ENCODE measurements around the gene TSKU.

The TSKU gene

GRCh38 chr11:76771446-76772099 is 11.6 kb upstream of the TSKU start:
- no peak for DNase-seq

- no peak for DNase-seq
Observed at GRCh38 chr11:76772100-76772782, 10.9 kb upstream of the TSKU start.

DNA sequence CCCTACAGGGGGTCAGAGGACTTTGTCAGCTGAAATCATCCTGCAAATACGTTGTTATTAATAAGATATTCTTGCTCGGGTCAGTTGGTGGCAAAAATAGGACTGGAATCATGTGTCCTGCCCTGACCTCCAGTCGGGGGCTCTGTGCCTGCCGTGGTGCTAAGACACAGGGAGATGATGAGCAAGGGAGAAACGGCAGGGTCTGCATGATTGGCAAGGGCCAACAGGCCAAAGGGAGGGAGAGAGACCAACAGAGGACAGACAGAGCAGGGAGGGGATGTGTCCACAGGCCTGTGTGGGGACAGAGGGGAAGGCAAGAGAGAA is 10.4 kb upstream of the TSKU start:
- DNase-seq = no peak

GRCh38 chr11:76773921-76774361 is 9.2 kb upstream of the TSKU start:
- DNase-seq = no peak

DNA sequence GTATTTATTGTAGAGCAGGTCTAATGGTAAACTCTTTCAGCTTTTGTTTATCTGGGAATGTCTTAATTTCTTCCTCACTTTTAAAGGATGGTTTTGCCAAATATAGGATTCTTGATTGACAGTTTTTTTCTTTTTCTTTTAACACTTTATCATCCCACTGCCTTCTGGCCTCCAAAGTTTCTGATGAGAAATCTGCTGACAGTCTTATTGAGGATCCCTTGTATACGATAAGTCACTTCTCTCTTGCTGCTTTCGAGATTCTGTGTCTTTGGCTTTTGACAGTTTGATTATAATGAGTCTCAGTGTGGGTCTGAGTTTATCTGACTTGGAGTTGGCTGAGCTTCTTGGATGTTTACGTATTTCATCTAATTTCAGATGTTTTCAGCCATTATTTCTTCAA is 6.7 kb upstream of the TSKU start:
- DNase-seq = peak; percentile 1

GRCh38 chr11:76777305-76777704 is 5.9 kb upstream of the TSKU start:
- DNase-seq = no peak

- no peak for DNase-seq
Observed at GRCh38 chr11:76777876-76778275, 5.3 kb upstream of the TSKU start.

- no peak for DNase-seq
Observed at GRCh38 chr11:76778874-76779273, 4.3 kb upstream of the TSKU start.

DNA sequence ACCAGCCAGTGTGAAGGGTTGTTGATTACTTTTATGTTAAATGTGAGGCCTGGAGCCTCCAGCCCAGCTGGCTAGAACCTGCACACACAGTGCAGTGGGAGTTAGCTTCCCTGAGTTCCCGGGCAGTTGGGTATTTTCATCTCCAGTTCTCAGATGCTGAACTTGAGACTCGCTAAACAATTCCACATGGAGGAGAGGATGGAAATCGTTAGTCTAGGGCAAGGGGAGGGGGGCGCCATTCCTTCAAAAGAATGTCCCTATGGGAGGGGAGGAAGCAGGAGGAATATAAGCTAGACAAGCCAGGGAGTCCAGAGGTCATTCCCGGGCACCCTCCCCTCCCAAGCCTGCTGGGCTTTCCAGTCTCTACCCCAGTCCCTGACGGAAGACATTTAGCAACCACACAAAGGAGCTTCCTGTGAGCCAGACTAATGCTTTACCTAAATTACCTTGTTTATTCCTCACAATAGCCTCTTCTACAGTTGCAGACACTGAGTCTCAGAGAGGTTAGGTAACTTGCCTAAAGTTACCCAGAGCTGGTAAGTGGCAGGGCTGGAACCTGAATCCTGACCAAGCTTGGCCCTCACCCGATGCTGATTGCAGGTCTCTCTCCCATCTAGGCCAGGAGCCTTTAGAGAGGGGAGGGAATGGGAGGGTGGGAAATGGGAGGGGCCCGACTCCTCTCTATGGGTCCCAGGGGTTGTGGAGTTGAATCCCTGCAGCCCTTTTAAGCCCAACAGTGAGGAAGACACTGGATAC is 1.9 kb upstream of the TSKU start:
- DNase-seq = no peak

DNA sequence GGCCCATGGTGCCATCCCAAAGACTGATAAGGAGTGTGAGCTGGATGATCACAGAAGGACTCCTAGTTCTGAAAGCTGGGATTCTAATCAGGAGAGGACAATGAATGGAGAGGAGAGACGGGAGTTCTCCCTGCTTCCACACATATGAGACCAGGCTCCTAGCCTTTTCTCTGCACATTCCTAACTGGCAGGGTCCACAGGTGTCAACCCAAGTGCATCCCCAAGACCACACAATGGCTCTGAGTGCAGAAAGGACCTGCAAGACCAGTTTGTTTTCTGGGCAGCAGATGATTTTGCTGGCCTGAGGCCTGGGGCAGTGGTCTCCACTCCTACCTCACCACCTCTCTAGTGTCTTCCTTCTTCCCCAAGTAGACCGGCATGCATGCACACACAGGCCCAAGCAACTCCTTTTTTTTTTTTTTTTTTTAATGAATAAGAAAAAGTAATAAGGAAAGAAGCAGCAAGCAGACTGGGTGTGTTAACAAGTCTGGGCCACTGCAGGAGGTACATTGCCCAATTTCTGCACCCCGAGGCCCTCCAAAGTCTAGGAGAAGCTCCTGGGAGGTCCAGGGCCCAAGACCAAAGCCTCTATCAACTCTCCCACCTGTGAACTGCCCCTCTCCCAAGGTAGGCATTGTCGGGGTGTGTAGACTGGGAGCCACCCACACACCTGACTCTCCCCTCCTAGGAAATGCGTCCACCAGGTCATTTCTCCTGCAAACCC is 1.2 kb upstream of the TSKU start:
- peak; percentile 19 for DNase-seq

- peak; percentile 97 for DNase-seq
Observed at GRCh38 chr11:76782531-76783293, 444 bp upstream of the TSKU start.

DNA sequence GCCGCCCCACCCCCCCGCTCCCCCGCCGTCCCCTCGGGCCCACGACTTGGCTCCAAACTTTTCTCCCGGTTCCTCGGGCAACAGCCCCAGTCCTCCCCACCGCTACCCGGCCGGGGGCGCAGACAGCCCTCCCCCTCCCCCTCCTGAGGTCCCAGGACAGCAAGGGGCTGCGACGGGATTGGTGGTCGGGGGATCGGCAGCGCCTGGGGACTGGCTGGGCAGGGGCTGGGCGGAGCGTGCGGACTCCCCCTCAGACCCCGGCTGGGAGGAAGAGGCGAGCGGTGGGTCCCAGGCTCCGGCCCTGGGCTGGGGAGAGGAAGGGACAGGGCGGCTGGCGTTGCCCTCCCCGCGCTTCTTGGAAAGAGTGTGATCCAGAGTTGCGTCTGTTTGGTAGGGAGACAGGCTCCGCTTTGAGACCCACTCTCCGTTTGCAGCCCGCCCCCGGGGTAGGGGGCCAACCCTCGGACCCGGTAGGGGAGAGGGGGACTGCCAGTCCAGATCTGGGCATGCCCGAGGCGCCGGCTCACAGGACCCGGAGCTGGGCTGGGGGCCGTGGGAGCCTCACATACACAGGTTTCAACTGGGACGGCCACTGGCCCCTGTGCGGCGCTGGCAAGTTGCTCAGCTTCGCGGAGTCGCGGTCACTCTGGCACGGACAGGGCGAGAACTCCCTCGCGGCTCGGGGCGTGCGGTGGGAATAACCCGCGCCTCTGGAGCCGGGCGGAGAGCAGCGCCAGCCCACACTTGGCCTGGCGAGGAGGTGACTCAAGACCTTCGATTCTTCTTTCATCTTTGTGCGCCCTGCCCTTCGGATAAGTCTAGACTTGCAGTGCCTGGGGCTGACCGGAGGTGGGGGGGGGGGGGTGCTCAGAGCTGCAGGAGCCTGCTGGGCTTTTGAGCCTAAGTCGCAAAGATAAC is 999 bp downstream of the TSKU start:
- peak; percentile 78 for DNase-seq

DNA sequence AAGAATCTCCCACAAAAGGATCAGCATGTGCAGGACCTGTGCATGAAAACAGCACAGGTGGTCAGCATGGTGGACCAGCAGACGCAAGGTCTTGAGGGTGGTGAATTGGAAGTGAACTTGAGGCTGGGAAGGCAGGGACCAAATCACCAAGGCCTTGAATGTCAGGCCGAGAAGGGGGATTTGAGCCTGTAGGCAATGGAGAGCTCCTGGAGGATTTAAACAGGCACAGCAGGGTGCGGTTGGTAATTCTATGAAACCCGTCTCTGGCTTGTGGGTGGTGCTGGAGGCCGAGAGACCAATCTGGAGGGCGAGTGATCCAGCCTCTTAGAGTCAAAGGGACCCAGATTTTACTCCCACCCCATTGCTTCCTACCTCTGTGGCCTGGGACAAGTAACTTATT is 2.4 kb downstream of the TSKU start:
- DNase-seq = peak; percentile 24

DNA sequence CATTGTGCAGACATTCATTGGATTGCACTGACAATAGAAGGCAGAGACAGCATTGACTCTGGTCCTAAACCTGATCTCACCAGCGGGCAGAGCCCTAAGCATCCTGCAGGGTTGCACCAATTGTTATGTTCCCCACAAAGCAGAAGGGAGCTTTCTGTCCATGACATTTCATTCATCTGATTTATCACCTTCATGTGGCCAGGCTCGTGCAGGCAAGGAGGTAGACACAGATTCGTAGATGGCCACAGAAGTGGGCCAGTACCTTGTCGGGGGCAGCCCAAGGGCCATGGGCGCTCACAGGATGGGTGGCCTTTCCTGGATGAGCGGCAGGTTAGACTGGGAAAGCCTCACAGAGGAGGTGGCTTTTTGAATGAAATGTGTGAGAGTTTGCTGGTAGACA is 2.9 kb downstream of the TSKU start:
- DNase-seq = no peak

DNA sequence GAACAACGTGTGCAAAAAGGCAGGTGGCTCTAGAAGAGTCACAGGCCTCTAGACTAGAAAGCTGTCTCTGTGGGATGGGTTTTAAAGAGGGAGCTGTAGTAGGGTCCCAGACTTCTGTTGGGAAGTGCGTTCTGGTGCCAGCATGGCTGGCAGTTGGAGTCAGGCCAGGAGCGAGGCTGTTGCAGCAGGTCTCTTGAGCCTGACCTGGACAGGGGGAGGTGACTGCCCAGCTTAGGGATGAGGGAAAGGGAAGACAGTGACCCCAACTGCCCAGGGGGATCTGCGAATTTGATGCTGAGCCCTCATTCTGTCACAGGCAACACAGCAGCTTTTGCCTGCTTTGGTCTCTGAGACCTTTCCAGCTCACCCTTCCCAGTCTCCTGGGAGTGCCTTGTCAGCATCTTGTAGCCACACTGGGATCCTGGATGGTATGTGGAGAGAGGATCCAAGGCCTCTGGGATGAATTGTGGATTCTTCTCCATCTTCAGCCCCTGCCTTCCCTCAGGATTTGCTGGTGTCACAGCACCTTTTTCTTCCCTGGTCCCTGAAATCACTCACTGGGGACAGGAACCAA is 3.4 kb downstream of the TSKU start:
- no peak for DNase-seq

GRCh38 chr11:76787271-76787670 is 4.1 kb downstream of the TSKU start:
- no peak for DNase-seq

DNA sequence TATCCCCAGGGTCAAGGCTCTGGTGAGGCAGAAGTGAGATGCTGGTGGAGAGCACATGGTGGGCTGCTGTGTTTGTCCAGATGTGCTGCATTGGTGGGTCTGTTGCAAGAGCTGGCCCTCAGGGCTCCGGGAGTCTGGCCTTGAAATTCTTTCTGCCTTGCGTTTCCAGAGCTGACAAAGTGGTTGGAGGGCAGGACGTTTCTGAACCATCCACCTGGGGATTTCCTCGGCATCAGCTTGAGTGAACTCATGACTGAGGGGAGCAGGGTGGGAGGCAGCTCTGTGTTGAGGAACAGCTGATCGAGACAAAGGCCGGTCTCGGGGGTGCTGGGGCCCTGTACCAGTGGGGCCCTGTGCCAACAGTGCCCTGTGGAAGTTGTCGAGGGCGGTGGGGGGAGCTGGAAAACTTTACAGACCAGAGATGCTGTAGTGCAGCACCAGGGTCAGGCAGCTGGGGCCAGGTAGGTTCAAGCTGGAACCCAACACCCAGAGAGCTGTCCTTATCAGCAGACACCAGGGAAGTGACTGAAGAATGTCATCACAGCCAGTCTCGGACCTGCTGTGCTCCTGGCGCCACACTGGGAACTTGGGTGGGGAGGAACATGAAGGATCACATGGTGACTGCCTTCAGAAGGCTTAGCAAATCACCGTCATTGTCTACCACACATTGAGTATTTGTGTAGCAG is 4.9 kb downstream of the TSKU start:
- DNase-seq = no peak

GRCh38 chr11:76788661-76789442 is 5.7 kb downstream of the TSKU start:
- no peak for DNase-seq

DNA sequence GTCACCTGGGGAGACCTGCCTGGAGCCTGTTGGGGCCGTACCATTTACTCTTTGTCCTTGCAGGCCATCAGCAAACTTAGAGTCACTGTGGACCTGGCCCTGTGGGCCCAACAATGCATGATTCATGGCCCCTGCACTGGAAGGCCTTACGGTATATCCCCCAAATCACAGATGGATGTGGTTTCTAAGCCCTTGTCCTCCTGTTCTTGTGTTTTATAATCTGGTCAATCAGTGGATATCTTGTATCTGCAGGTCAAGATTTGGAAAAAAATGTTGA is 6.2 kb downstream of the TSKU start:
- no peak for DNase-seq

DNA sequence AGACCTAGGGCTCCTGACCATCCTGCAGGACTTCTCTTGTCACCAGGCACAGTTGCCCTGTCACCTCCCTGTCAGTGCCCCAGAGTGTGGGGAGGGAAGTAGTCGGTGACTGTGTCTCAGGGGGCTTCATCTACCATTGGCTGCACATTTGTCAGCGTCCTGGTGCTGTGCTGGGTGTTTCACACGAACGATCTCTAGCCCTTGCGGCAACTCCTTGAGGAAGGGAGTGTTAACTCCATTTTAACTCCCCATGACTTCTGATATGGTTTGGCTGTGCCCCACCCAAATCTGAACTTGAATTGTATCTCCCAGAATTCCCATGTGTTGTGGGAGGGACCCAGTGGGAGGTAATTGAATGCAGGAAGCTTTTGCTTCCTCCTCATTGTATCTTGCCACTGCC is 7.1 kb downstream of the TSKU start:
- DNase-seq = no peak

All from NCI-H82 (cell line).